GM18858 (cell line): ENCODE results near the gene CRACR2B.
A peak's percentile ranks its signal among the peaks of the same experiment; 100 is the strongest.

Source experiments
- ATAC-seq: cut with Tn5 transposase; IDR thresholded peaks from one replicate; pipeline ENCODE4 v1.9.1; 2021; ENCODE audit not compliant: unreplicated experiment

The CRACR2B gene

DNA sequence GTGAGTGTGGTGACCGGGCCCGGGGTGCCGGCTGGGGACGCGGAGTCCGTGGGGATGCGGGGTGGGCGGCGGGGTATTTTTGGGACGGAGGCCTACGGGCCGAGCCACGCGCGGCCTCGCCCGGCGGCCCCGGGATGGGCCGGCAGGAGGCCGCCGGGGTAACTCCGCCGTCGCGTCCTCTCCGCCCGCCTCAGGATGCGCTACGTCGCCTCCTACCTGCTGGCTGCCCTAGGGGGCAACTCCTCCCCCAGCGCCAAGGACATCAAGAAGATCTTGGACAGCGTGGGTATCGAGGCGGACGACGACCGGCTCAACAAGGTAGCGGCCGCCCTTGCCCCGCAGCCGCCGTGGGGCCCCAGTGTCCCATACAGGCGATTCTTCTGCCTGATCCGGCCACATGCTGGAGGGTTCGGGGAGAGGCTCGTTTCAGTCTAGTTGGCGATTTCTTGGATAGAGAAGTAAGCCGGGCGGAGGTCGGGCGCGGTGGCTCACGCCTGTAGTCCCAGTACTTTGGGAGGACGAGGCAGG, 17.6 kb upstream of the CRACR2B start:
- peak; percentile 2 for ATAC-seq

GRCh38 chr11:811446-812245, 16.1 kb upstream of the CRACR2B start:
- no peak for ATAC-seq

GRCh38 chr11:812390-812789, 15.3 kb upstream of the CRACR2B start:
- no peak for ATAC-seq

- no peak for ATAC-seq
Observed at GRCh38 chr11:813072-813455, 14.7 kb upstream of the CRACR2B start.

DNA sequence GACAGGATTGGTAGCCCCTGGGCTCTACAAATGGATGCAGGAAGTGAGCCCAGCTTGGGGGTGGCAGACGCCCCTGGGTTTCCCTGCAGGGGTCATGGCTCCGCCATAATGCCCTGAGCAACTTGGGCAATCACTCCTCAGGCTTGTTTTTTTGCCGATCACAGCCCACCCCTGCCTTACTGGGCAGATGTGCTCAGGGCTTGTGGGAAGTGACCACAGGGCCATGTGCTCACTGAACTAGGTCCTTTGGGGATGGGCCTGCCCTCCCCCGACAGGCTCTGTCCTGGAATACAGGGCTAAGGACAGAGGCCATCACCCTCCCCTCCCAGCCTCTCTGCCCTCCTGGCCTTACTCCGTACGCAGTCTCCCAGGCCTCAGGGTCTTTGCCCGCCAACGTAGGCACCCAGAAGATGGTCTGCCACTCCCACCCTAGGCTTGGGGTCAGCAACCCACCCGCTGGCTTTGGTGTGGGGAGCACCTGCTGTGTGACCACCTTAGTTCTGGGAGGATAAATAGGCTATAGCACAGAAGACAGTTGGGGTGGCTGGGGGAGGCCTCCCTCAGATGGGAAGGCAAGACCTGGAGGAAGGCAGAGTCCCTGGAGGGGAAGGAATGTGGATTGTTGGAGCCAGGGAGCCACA, 14.1 kb upstream of the CRACR2B start:
- ATAC-seq, result no peak

GRCh38 chr11:815675-816432, 11.9 kb upstream of the CRACR2B start:
- no peak for ATAC-seq

DNA sequence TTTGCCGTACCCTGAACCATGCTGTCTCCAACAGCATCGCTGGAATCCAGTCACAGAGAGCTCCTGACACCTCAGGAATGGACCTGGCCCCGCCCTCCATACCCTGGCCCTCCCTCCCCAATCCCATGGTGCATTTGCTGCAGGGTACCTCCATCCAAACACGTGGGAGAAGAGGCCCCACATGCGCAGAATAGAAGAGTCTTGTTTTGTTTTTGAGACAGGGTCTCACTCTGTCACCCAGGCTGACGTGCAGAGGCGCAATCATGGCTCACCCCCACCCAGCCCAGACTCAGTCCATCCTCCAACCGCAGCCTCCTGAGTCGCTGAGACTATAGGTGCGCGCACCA, 11.3 kb upstream of the CRACR2B start:
- no peak for ATAC-seq

- no peak for ATAC-seq
Observed at GRCh38 chr11:818396-819128, 9.2 kb upstream of the CRACR2B start, which contains the start of gene PNPLA2. PNPLA2 (plus strand) TSS chr11:818914; CDS start chr11:819719, 805 bp downstream.

DNA sequence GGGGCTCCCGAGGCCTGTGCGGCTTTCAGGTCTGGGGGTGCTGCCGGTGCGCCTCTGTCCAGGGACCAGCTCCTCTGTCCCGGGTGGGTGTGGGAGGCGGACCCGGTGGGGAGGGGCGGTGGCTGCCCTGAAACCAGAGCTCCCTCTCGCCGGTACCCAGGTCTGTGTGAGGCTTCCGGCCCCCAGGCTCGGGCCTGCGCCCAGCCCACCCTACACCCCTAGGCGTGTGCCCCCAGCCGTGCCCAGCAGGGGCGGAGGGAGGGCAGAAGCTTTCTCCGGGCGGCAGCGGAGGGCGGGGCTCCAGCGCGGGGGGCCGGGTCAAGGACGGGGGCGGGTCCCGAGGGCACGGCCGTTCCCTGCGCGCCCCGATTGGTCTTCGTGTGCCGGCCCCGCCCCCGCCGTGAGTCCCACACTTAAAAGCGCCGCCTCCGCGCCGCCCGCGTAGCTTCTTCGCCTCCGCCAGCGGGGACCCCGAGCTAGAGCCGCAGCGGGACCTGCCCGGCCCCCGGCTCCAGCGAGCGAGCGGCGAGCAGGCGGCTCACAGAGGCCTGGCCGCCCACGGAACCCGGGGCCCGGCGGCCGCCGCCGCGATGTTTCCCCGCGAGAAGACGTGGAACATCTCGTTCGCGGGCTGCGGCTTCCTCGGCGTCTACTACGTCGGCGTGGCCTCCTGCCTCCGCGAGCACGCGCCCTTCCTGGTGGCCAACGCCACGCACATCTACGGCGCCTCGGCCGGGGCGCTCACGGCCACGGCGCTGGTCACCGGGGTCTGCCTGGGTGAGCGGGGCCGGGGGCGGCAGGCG, 8.4 kb upstream of the CRACR2B start:
- peak; percentile 47 for ATAC-seq

GRCh38 chr11:819943-820649, 7.6 kb upstream of the CRACR2B start:
- ATAC-seq, result peak; percentile 39

DNA sequence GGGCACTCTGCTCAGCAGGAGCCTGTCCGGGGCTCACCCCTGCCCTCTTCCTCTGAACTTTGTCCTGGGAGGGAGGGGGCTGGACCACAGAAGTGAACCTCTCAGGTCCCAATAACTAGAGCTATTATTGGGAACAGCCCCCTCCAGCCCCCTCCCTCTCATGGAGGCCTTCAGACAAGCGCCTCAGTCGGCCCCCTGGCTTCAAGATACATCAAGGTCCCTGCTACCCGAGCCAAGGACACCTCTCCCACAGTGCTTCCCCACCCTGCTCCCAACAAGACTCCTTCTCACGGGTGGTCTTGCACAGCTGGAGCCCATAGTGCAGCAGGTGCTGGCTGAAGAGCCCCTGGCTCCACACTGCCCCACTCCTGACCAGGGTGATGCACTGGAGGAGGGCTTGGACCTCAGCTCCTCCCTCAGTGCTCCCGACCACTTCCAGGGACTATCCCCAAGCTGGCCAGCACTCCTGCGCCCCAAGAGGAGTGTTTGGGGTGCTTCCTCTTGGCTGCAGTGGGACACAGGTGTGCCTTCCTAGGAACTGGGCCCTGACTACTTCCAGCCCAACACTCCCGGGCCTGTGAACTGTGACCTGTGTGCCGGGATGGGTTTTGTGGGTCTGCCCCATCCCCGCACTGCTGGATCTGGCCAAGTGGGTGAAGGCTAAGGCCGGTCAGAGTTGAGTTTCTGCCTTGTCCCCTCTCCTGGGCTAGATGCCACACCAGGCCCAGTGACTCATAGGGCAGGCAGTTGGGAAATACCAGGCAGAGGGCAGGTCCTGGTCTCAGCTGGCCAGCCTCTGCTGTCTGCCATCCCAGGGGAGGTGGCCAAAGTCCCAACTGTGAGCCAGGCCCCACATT, 6.8 kb upstream of the CRACR2B start:
- ATAC-seq, result no peak

DNA sequence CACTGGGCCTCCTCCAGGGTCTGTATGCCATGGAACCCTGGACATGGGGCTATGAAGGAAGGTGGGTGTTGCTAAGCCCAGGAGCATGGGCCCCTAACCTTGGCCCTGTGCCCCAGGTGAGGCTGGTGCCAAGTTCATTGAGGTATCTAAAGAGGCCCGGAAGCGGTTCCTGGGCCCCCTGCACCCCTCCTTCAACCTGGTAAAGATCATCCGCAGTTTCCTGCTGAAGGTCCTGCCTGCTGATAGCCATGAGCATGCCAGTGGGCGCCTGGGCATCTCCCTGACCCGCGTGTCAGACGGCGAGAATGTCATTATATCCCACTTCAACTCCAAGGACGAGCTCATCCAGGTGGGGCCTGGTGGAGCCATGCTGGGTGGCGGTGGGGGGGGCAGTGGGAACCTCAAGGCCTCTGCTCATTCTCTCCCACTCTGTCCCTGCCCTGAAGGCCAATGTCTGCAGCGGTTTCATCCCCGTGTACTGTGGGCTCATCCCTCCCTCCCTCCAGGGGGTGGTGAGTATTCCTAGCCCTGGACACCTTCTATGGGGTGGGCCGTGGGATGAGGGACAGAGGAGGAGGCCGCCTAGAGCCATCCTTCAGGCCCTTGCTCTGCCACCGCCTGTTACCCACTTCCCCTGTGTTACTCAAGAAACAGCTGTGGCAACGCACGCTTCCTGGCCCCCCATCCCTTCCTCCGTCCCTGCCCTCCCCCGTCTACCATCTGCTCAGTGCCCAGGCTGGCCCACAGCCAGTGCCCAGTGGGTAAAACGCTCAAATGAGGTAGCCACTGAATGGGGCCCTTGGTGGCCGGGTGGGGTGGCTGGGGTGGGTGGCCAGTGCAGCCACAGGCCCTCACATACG, 6.0 kb upstream of the CRACR2B start:
- ATAC-seq, result no peak

- ATAC-seq, result no peak
Observed at GRCh38 chr11:823441-824291, 4.1 kb upstream of the CRACR2B start.

GRCh38 chr11:824292-824880, 3.3 kb upstream of the CRACR2B start:
- no peak for ATAC-seq

DNA sequence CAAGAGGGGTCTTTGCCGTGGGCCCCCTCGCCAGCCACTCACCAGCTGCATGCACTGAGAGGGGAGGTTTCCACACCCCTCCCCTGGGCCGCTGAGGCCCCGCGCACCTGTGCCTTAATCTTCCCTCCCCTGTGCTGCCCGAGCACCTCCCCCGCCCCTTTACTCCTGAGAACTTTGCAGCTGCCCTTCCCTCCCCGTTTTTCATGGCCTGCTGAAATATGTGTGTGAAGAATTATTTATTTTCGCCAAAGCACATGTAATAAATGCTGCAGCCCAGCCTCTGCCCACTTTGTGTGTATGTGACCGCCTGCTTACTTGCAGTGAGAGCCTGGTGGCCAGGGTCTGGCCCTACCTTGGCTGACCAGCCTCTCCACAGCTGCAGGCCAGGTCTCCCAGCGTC, 2.8 kb upstream of the CRACR2B start:
- no peak for ATAC-seq
